Measurements from ENCODE around the gene DUSP16.

The DUSP16 gene

DNA sequence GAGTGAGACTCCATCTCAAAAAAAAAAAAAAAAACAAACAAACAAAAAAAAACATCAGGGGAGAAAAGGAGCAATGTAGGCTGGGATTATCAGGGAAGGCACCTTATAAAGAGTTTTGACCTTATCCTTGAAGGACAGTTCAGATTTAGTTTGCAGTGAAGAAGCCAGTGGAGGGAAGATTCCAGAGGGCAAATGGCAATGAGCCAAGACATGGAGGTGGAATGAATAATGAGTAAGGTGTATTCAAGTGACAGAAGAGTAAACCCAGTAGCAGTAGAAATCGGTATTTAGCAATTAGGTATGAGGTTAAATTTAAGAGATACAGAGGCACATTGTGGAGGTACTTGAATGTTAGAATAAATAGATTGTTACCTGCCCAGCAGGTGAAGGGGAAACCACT is 2.2 kb upstream of the DUSP16 start:
- peaks cover 16% of the 10 kb centered on the region for H3K4me1 Mint-ChIP-seq (ENCODE audit: low read depth)
- H3K27me3 Mint-ChIP-seq (ENCODE audit: low read depth), result no peaks in the 10 kb centered on the region
- no peak for DNase-seq (ENCODE audit: low spot score)
- H3K4me3 Mint-ChIP-seq, result no peak overlapping the region
- no peak overlapping the region for H3K27ac Mint-ChIP-seq
- no peaks in the 10 kb centered on the region for H3K9me3 Mint-ChIP-seq
- no peaks in the 10 kb centered on the region for H3K36me3 Mint-ChIP-seq (ENCODE audit: low read depth)

DNA sequence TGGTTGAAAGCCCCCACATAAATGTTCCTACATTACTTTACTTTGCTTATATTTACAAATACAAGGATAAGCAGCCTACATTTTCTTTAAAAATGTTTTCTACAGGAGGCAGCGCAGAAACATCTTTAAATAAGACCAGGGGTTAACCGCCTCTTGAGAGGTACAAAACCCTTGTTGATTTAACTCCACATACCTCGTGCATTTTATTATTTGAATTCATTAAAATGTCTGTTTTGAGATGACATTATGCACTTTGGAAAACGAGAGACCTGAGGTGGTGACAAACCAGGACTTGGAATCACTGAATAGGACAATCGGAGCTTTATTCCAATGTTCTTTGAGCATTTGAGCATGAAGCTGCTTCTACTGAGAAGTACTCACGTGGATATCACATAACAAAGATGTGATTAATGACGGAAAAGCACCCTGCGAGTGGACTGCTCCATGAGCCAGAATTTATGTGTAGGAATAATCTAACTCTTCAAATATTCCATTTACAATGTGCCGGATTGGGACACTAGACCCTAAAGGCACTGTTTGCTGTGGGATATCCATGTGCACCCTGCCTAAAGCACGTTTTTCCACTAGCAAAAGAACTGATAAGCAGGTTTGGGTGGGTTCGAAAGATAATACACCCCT is 746 bp upstream of the DUSP16 start:
- Mint-ChIP-seq H3K27me3 (ENCODE audit: low read depth) (no peaks in the 10 kb centered on the region), H3K27ac (peak overlapping the region; percentile 91), H3K9me3 (no peaks in the 10 kb centered on the region), H3K4me3 (peak overlapping the region; percentile 78), H3K36me3 (ENCODE audit: low read depth) (peaks cover 8% of the 10 kb centered on the region), H3K4me1 (ENCODE audit: low read depth) (peaks cover 27% of the 10 kb centered on the region)
- no peak for DNase-seq (ENCODE audit: low spot score)

GRCh38 chr12:12562016-12562483 is 613 bp downstream of the DUSP16 start:
- peaks cover 15% of the 10 kb centered on the region for H3K36me3 Mint-ChIP-seq (ENCODE audit: low read depth)
- no peaks in the 10 kb centered on the region for H3K27me3 Mint-ChIP-seq (ENCODE audit: low read depth)
- peak overlapping the region; percentile 97 for H3K27ac Mint-ChIP-seq
- peaks cover 35% of the 10 kb centered on the region for H3K4me1 Mint-ChIP-seq (ENCODE audit: low read depth)
- DNase-seq (ENCODE audit: low spot score), result no peak
- no peaks in the 10 kb centered on the region for H3K9me3 Mint-ChIP-seq
- peak overlapping the region; percentile 86 for H3K4me3 Mint-ChIP-seq

DNA sequence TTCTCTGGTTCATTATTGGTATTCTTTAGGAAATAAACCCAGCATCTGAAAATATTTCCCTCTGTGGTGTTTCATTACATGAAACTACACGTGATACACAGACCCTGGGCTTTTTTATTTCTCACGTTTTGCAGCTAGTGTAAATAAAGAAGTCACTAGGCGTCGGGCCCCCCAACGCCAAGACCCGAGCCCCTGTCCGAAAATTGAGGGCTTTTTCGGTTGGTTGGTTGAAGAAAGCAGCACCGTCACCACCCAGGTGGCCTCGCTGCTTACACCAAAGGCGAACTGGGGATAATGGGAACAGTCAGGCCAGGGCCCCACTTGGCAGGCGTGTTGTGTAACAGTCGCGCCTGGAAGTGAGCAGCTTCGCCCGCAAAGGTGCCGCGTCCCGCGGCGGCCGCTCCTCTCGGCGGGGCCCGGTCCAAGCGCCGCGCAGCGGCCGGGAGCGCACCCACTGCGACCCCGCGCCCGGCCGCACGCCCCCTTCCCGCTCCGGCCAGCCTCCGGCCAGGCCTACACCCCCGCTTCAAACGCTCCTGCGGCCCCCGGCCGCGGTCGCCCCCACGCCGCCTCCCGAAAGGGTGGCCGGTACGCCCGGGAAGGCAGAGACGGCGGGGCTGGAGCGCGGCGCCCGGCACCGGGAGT is 1.2 kb downstream of the DUSP16 start:
- no peaks in the 10 kb centered on the region for H3K27me3 Mint-ChIP-seq (ENCODE audit: low read depth)
- H3K36me3 Mint-ChIP-seq (ENCODE audit: low read depth), result peaks cover 18% of the 10 kb centered on the region
- DNase-seq (ENCODE audit: low spot score), result peak; percentile 44
- H3K27ac Mint-ChIP-seq, result peak overlapping the region; percentile 94
- H3K4me1 Mint-ChIP-seq (ENCODE audit: low read depth), result peaks cover 35% of the 10 kb centered on the region
- H3K9me3 Mint-ChIP-seq, result no peaks in the 10 kb centered on the region
- H3K4me3 Mint-ChIP-seq, result peak overlapping the region; percentile 91

DNA sequence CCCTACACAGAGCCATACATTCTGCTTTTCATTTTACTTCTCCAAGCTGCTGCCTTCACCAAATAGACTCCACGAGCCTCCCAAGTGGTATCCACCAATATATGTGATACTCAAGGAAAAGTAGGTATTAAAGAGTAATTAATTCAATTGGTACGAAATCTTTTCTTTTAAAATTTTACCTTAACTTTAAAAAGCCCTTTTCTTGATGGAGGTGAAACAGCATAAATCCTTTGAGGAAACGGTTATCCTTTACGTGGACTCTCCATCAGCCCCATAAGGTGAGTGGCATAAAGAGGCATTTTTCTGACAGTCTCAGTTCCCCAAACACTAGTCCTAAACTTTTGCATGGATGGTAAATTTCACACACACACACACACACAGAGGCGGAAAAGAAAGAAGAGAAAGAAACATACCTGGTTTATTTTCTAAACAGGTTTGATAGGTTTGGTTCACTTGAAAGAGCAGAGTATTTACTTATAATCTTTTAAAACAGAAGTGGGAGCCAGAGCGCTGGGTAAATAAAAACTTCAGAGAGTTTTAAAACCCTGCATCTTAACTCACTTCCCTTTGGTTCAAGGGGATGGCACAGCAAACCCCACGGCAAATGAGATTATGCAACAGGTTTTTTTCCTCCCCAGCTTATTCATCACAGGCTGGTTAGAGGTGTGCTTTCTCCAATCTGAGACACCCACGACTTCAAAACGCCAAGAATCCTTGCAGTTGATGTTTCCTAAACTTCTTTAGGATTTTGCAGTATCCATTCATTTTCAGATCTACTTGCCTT is 1.9 kb downstream of the DUSP16 start:
- H3K27ac Mint-ChIP-seq, result peak overlapping the region; percentile 94
- H3K36me3 Mint-ChIP-seq (ENCODE audit: low read depth), result peaks cover 18% of the 10 kb centered on the region
- DNase-seq (ENCODE audit: low spot score), result peak; percentile 53
- H3K27me3 Mint-ChIP-seq (ENCODE audit: low read depth), result no peaks in the 10 kb centered on the region
- peak overlapping the region; percentile 91 for H3K4me3 Mint-ChIP-seq
- H3K9me3 Mint-ChIP-seq, result no peaks in the 10 kb centered on the region
- peaks cover 35% of the 10 kb centered on the region for H3K4me1 Mint-ChIP-seq (ENCODE audit: low read depth)

DNA sequence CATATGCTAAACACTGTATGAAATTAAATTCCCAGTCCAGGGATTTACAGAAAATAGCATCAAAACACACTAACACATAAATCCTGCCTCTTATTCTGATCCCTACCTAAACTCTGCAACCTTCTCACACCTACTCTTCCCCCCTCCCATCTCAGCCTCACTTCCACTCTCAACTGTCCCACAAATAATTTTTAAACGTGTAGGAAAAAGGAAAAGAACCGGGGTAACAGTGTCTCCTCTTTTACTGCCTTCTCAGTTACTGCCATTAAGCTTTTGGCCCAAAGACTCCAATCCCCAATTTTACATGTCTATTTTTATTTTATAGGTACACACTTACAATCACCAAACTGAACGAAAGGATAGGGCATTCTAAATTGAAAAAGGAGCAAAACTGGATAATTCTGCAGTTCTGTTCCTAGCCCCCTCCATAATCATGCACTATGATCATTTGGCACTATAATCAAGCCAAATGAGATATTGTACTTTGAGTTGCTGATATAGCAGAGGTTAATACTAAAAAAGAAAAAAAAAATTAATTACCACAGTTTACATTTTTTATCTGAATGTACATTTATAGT is 2.9 kb downstream of the DUSP16 start:
- Mint-ChIP-seq H3K36me3 (ENCODE audit: low read depth) (peaks cover 22% of the 10 kb centered on the region), H3K9me3 (no peaks in the 10 kb centered on the region), H3K4me3 (peak overlapping the region; percentile 91), H3K27me3 (ENCODE audit: low read depth) (no peaks in the 10 kb centered on the region), H3K4me1 (ENCODE audit: low read depth) (peaks cover 38% of the 10 kb centered on the region), H3K27ac (no peak overlapping the region)
- no peak for DNase-seq (ENCODE audit: low spot score)

GRCh38 chr12:12558291-12558690 is 4.4 kb downstream of the DUSP16 start:
- no peak for DNase-seq (ENCODE audit: low spot score)
- Mint-ChIP-seq H3K4me3 (no peak overlapping the region), H3K9me3 (no peaks in the 10 kb centered on the region), H3K36me3 (ENCODE audit: low read depth) (peaks cover 28% of the 10 kb centered on the region), H3K27ac (no peak overlapping the region), H3K27me3 (ENCODE audit: low read depth) (no peaks in the 10 kb centered on the region), H3K4me1 (ENCODE audit: low read depth) (peaks cover 37% of the 10 kb centered on the region)

DNA sequence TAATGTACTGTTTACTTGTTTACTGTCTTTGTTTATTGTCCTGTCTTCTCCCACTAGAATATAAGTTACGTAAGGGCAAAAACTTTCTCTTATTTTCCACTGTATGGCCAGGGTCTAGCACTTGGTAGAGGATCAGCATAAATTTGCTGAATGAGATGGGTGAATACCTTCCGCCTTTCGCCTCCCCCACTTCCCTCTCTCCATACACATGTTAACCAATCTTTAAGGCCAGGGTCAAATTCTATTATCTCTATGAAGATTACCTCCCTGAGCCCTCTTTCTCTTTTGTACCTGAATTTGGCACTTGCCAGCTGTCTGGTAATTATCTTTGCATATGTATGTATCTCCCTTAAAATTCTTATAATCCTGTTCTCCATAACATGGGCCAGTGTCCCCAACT is 4.9 kb downstream of the DUSP16 start:
- Mint-ChIP-seq H3K27me3 (ENCODE audit: low read depth) (no peaks in the 10 kb centered on the region), H3K4me1 (ENCODE audit: low read depth) (peaks cover 33% of the 10 kb centered on the region), H3K36me3 (ENCODE audit: low read depth) (peaks cover 29% of the 10 kb centered on the region), H3K4me3 (no peak overlapping the region), H3K27ac (no peak overlapping the region), H3K9me3 (no peaks in the 10 kb centered on the region)
- no peak for DNase-seq (ENCODE audit: low spot score)

DNA sequence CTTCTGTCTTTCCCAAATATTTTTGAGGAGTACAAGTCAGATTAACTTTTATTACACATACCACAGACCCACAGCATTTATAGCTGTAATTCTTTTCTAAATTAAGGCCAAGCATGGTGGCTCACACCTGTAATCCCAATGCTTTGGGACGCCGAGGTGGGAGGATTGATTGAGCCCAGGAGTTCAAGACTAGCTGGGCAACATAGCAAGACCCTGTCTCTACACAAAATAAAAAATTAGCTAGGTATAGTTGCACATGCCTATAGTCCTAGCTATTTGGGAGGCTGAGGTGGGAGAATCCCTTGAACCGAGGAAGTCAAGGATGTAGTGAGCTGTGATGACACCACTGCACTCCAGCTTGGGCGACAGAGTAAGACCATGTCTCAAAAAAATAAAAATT is 7.0 kb downstream of the DUSP16 start:
- H3K27ac Mint-ChIP-seq, result no peak overlapping the region
- H3K4me3 Mint-ChIP-seq, result no peak overlapping the region
- H3K9me3 Mint-ChIP-seq, result no peaks in the 10 kb centered on the region
- no peak for DNase-seq (ENCODE audit: low spot score)
- peaks cover 36% of the 10 kb centered on the region for H3K36me3 Mint-ChIP-seq (ENCODE audit: low read depth)
- no peaks in the 10 kb centered on the region for H3K27me3 Mint-ChIP-seq (ENCODE audit: low read depth)
- peaks cover 31% of the 10 kb centered on the region for H3K4me1 Mint-ChIP-seq (ENCODE audit: low read depth)

DNA sequence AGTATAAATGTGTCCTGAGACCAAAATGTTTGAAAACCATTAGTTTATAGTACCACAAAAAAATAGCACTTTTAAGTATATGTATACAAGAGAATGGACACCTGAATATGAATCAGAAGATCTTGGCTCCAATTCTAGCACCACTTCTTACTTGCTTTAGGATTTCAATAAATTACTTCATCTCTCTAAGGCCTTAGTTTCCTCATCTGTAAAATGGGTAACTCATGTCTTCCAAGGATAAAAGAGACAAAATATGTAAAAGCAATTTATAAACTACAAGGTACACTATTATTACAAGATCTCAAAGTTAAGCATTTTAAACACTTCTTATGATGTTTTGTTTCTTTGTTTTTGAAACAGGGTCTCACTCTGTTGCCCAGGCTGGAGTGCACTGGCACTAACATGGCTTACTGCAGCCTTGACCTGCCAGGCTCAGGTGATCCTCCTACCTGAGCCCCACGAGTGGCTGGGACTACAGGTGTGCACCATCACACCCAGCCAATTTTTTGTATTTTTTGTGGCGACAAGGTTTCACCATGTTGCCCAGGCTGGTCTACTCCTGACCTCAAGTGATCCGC is 9.4 kb downstream of the DUSP16 start:
- Mint-ChIP-seq H3K9me3 (no peaks in the 10 kb centered on the region), H3K4me3 (no peak overlapping the region), H3K27ac (no peak overlapping the region), H3K4me1 (ENCODE audit: low read depth) (peaks cover 20% of the 10 kb centered on the region), H3K36me3 (ENCODE audit: low read depth) (peaks cover 35% of the 10 kb centered on the region), H3K27me3 (ENCODE audit: low read depth) (no peaks in the 10 kb centered on the region)
- no peak for DNase-seq (ENCODE audit: low spot score)

DNA sequence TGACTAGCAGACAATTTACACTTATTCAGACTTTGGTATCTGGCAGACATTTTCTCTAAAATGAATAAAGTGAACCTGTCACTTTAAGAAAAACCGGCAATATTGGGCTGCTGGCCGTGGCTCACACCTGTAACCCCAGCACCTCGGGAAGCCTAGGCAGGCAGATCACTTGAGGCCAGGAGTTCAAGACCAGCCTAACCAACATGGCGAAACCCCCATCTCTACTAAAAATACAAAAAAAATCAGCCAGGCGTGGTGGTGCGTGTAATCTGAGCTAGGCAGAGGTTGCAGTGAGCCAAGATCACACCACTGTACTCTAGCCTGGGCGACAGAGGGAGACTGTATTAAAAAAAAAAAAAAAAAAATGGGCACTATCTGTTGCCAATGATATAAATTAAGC is 11.5 kb downstream of the DUSP16 start:
- no peak for DNase-seq (ENCODE audit: low spot score)
- H3K9me3 Mint-ChIP-seq, result no peaks in the 10 kb centered on the region
- no peaks in the 10 kb centered on the region for H3K27me3 Mint-ChIP-seq (ENCODE audit: low read depth)
- peaks cover 26% of the 10 kb centered on the region for H3K36me3 Mint-ChIP-seq (ENCODE audit: low read depth)
- no peak overlapping the region for H3K4me3 Mint-ChIP-seq
- H3K27ac Mint-ChIP-seq, result no peak overlapping the region
- H3K4me1 Mint-ChIP-seq (ENCODE audit: low read depth), result peaks cover 19% of the 10 kb centered on the region

GRCh38 chr12:12550277-12550676 is 12.4 kb downstream of the DUSP16 start:
- Mint-ChIP-seq H3K4me3 (no peak overlapping the region), H3K27ac (no peak overlapping the region), H3K4me1 (ENCODE audit: low read depth) (peaks cover 22% of the 10 kb centered on the region), H3K9me3 (no peaks in the 10 kb centered on the region), H3K36me3 (ENCODE audit: low read depth) (peaks cover 27% of the 10 kb centered on the region), H3K27me3 (ENCODE audit: low read depth) (no peaks in the 10 kb centered on the region)
- DNase-seq (ENCODE audit: low spot score), result no peak

DNA sequence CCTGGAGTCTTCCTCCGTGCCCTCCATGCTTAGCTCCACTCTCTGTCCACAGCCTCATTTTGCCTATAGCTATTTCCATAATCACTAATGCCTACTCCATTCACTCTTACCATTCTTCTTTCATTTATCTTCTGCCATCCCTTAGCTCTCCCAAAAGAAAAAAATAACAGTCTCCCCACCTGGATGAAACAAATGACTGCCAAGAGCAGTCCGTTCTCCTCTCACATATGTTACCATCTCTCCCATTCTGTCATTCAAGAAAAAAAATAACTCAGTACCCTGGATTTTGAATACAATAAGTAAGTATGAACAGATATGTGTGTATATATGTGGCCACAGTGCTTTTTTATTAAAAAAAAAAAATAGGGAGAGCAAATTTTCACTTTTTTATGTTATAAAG is 13.2 kb downstream of the DUSP16 start:
- Mint-ChIP-seq H3K4me3 (no peak overlapping the region), H3K27me3 (ENCODE audit: low read depth) (no peaks in the 10 kb centered on the region), H3K4me1 (ENCODE audit: low read depth) (peaks cover 17% of the 10 kb centered on the region), H3K9me3 (no peaks in the 10 kb centered on the region), H3K36me3 (ENCODE audit: low read depth) (peaks cover 20% of the 10 kb centered on the region), H3K27ac (no peak overlapping the region)
- DNase-seq (ENCODE audit: low spot score), result no peak

GRCh38 chr12:12548713-12549112 is 13.9 kb downstream of the DUSP16 start:
- no peak overlapping the region for H3K27ac Mint-ChIP-seq
- peaks cover 19% of the 10 kb centered on the region for H3K4me1 Mint-ChIP-seq (ENCODE audit: low read depth)
- no peak overlapping the region for H3K4me3 Mint-ChIP-seq

More at GRCh38 chr12:12548713-12549112, 13.9 kb downstream of the DUSP16 start:
- no peaks in the 10 kb centered on the region for H3K9me3 Mint-ChIP-seq
- peaks cover 21% of the 10 kb centered on the region for H3K36me3 Mint-ChIP-seq (ENCODE audit: low read depth)
- DNase-seq (ENCODE audit: low spot score), result no peak
- H3K27me3 Mint-ChIP-seq (ENCODE audit: low read depth), result no peaks in the 10 kb centered on the region
